Cerebellar cortex (tissue), 1 donor: ENCODE measurements around the gene OR51E2.
A peak's percentile ranks its signal among the peaks of the same experiment; 100 is the strongest.
"Not testable (repeated sequence)": the region's sequence is repeated elsewhere in the genome, so short reads cannot be mapped to it uniquely, and the experiment has no call there.

Experiments used
- DNase-seq: peaks from one replicate; pipeline ENCODE4 v3.0.0-alpha.2; 2015; ENCODE audit warnings: low spot score

Gene OR51E2

GRCh38 chr11:4697585-4697984, at the start of gene OR51E2:
OR51E2 (minus strand) TSS chr11:4697853; CDS start chr11:4682711, 15,142 bp downstream.
- peak; percentile 2 for DNase-seq

DNA sequence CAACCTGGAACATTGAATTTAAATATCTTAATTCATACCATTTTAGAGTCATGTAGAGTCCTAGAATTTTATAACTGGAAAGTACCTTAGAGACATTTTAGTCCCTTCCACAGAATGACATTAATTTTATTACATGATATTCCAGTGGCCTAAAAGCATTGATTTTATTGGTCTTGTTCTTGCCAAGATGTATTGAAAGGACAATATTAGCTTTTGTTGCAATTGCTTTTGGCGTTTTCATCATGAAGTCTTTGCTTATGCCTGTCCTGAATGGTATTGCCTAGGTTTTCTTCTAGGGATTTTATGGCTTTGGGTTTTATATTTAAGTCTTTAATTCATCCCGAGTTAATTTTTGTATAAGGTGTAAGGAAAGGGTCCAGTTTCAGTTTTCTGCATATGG, 43.1 kb upstream of the OR51E2 start:
- DNase-seq: no peak

DNA sequence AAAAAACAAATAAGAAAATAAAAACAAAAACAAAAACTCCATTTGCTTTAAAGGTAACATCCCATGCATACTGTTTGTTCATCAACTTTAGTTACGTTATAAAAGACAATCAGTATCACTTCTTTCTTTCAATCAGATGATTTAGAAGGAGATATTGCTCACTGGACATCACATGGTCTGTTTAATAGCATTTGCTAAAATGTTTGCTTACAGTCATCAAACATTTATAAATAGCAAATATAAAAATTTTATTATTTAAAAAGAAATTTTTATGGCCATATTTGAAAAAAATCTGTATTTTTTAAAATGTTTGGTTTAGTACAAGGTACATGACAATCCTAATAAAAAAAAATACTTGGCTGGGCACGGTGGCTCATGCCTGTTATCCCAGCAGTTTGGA, 29.5 kb upstream of the OR51E2 start:
- no peak for DNase-seq

DNA sequence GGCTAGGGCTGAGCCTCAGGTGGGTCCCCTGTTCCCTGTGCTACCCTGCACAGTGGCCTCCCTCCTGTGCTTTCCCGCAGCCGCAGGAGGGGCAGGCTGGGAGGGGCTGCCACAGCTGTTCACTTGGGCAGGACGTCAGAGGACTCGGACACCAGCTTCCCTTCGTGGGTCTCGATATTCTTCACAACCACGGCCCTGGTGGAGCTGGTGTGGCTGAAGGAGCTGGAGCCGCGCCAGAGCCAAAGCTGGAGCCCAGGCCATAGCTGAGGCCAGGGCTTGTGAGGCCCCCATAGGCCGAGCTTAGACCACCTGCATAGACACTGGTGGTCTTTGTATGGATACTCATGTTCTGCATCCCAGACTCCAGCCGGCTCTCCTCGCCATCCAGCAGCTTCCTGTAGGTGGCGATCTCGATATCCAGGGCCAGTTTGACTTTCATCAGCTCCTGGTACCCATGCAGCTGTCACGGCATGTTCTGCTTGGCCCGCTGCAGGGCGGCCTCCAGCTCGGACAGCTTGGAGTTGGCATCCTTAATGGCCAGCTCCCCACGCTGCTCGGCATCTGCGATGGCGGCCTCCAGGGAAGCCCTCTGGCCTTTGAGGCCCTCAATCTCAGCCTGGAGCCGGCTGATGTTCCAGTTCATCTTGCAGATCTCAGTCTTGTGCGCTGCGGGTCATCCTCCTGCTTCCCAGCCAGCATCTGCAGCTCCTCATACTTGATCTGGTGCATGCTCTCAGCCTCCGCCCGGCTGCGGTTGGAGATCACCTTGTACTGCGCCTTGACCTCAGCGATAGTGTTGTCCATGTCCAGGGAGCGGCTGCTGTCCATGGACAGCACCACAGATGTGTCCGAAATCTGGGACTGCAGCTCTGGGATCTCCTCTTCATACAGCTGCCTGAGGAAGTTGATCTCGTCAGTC, 25.2 kb upstream of the OR51E2 start:
- DNase-seq: not testable (repeated sequence)

DNA sequence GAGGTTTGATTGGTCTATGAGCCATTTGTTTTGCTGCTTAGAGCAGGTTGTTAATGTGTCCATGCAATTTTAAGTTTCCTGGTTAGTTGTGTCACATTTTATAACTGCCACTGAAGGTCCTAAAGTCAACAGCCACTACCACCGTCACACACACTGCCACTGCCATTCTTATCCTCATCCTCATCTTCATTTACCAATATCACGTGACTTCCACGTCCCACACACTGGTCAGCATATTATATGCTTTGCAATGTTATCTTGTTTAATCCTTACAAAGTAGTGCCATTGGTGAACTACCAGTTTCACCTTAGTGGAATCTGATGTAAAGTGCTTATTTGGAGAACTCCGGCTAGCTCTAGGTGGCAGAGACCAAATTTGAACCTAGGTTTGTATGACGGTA, 16.6 kb upstream of the OR51E2 start:
- no peak for DNase-seq

- no peak for DNase-seq
Measured at GRCh38 chr11:4713241-4713640, 15.6 kb upstream of the OR51E2 start.

DNA sequence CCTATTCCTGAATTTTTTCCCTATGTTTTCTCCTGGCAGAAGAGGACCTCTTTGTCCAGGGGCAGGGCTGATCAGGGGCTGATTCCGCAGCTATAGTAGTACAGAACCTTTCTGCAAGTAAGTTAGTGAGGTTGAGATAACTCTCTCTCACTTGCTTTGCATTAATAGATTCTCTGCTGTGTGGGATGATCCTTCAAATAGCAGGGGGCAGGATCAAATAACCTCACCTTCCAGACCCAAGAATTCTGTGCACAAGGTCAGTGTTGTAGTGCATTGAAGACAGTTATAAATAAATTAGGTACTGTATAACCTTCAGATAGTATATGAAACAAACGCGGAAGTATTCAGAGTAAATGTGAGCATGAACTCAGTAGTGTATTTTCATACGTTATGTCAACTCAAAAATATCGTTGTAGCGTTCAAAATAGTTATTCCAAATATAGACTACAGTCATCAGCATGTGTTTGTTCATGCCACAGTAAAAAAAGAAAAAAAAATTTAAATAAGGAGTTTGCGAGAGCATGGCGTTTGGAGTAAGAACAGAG, 7.2 kb upstream of the OR51E2 start:
- DNase-seq: no peak

DNA sequence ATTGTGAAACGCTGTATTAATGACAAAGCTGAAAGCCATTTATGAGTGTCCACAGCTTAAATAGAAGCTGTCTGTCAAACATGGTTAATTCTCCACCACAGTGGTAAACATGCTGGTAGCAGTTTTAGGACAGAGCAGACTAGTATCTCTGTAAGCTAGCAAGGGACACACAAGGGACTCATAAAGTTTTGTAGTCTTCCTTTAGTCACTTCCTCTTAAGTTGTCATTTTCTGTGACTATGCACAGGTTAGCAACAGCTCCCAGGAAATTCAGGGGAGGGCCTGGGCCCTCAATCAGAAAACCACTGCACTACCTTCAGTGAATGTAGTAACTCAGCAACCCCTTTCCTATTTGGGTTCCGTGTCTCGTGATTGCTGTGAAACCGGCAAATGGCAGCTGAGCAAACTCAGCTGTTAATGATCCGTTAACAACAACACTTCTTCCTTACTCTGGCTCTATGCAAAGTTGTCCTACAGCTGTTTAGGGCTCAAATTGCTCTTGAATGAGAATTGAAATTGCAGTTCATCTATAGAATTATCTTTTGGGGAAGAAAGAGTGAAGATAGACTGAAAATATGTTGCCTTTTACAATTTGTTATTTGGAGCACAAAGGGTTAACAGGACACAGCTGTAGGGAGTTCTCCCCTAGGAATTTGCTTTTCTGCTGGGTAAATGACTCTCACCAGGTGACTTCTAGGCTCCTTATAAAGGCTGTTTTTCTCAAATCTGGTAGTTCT, 6.6 kb upstream of the OR51E2 start, which contains the start of gene MMP26:
TSS of gene MMP26 (plus strand) at position 731 of the 736 bp plus-strand sequence.
- no peak for DNase-seq

GRCh38 chr11:4700436-4700820, 2.8 kb upstream of the OR51E2 start:
- no peak for DNase-seq

- no peak for DNase-seq
Measured at GRCh38 chr11:4699697-4700435, 2.2 kb upstream of the OR51E2 start.

DNA sequence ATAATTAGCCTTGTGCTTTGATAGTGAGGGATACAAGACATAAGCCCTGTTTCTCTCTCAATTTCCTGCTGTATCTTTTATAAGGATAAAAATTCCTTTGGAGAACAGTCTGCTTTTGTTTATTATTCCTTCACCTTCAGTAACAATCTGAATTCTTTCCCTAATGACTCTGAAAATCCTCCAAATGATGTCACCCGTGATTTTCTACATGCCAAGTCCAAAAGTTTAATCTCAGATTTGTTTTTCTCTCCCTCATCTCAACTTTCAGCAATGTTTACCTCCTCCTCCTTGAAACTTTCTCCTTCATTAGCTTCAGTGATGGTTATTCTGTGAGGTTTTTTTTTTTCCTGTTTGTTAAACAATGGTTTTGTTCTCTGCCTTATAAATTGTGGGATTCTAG, 2.2 kb downstream of the OR51E2 start:
- DNase-seq: no peak

DNA sequence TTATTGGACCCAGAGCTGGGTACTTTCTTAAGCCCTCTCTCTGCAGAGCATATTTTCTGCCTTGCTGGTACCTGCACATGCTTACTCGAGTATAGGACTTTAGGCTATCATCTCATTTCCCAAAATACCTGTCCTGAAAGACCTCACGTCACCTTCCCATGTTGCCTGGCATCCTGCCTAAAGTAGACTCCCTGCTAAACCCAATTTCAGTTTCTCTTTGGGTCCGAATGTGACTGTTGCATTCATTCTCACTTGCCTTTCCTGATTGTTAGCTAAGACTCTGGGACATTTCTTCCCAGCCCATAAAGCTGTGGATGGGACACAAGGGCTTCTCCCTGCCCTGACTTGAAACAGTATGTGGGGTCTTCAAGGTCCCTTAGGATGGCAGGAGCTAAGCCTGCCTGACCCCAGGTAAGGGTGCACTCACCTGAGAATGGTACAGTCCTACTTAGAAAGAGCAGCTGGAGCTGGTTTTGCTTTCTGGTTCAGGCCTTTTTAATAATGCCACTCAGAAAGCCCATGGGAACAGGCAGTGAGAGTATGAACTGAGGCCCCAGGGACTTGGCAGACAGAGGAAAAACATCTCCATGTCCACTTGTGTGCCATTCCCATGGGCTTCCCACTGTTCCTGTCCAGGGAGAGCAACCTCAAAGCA, 12.9 kb downstream of the OR51E2 start:
- DNase-seq: no peak

- DNase-seq: no peak
Measured at GRCh38 chr11:4682623-4683419, 14.8 kb downstream of the OR51E2 start.

- DNase-seq: no peak
Measured at GRCh38 chr11:4680341-4680740, 17.3 kb downstream of the OR51E2 start.

- DNase-seq: peak; percentile 1
Measured at GRCh38 chr11:4677948-4678347, 19.7 kb downstream of the OR51E2 start.

DNA sequence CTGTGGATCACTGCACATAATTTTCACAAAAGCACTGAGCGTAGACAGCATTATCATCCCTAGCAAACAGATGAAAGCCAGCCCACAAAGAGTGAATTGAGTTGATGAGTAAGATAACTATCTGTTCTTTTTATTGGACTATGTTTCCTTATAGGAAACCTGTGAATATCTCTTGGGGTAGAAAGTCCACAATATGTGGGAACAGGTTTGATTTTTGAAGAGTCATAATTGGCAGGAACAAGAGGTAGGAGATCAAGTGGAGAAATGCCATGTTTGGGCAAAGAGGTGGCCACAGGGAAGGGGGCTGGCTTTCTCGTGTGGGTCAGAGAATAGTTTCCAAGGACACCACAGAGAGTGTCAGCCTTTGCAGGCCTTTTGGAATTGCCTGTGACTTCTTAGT, 23.9 kb downstream of the OR51E2 start:
- DNase-seq: no peak

- no peak for DNase-seq
Measured at GRCh38 chr11:4672470-4672869, 25.2 kb downstream of the OR51E2 start.

- no peak for DNase-seq
Measured at GRCh38 chr11:4671741-4672140, 25.9 kb downstream of the OR51E2 start.

- DNase-seq: no peak
Measured at GRCh38 chr11:4665424-4665823, 32.2 kb downstream of the OR51E2 start.

DNA sequence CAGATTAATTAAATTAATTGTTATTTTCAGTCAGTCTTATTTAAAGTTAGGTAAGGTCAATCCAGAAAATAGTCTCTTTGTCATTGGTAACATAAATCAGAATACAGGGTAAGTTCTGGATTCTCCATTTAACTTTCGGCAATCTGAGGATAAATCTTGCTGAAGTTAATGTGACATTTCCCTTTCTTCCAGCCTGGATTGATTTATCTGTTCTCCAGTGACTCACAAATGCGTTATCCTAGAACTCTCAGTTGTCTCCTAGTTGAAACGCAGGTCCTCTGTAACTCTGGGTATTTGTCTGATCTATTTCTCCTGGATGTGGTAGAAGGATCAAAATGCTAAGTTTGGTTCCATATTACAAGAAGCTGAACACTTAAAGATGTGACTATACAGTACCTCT, 32.9 kb downstream of the OR51E2 start:
- DNase-seq: no peak

- no peak for DNase-seq
Measured at GRCh38 chr11:4664183-4664582, 33.5 kb downstream of the OR51E2 start.
